ENCODE measurements around the gene L3MBTL1.
"Not testable (repeated sequence)": the region's sequence is repeated elsewhere in the genome, so short reads cannot be mapped to it uniquely, and the experiment has no call there.

DNA sequence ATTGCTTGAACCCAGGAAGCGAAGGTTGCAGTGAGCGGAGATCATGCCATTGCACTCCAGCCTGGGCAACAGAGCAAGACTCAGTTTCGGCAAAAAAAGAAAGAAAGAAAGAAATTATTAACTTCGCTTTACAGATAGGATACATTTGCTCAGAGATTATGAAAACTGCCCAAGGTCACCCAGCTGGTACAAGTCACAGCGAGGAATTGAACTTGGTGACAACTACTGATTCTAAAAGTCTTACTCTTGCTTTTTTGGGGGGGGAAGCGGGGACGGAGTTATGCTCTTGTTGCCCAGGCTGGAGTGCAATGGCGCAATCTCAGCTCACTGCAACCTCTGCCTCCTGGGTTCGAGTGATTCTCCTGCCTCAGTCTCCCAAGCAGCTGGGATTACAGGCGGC lies 81.0 kb downstream of the L3MBTL1 start:
- TF ChIP-seq, protein P1, sequence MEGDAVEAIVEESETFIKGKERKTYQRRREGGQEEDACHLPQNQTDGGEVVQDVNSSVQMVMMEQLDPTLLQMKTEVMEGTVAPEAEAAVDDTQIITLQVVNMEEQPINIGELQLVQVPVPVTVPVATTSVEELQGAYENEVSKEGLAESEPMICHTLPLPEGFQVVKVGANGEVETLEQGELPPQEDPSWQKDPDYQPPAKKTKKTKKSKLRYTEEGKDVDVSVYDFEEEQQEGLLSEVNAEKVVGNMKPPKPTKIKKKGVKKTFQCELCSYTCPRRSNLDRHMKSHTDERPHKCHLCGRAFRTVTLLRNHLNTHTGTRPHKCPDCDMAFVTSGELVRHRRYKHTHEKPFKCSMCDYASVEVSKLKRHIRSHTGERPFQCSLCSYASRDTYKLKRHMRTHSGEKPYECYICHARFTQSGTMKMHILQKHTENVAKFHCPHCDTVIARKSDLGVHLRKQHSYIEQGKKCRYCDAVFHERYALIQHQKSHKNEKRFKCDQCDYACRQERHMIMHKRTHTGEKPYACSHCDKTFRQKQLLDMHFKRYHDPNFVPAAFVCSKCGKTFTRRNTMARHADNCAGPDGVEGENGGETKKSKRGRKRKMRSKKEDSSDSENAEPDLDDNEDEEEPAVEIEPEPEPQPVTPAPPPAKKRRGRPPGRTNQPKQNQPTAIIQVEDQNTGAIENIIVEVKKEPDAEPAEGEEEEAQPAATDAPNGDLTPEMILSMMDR (conservative IDR thresholded peaks at IDR 0.05; ENCODE audit: low read length) = not testable (repeated sequence)
- TF ChIP-seq EZH2phosphoT487 (IDR thresholded peaks at IDR 0.05; ENCODE audit: borderline replicate concordance) = not testable (repeated sequence)

All from Loucy (cell line).